Measurements from ENCODE around the gene SLC38A8.

SLC38A8 gene

GRCh38 chr16:84047626-84048025, 5.0 kb upstream of the SLC38A8 start:
- no peak for DNase-seq

- DNase-seq = no peak
These were observed 4.6 kb upstream of the SLC38A8 start for GRCh38 chr16:84047206-84047605.

GRCh38 chr16:84045818-84046470, 3.3 kb upstream of the SLC38A8 start:
- DNase-seq = no peak

- DNase-seq = no peak
These were observed 2.6 kb upstream of the SLC38A8 start for GRCh38 chr16:84045001-84045817.

- no peak for DNase-seq
These were observed 1.5 kb upstream of the SLC38A8 start for GRCh38 chr16:84044118-84044488.

- DNase-seq = no peak
These were observed 1.0 kb upstream of the SLC38A8 start for GRCh38 chr16:84043486-84044117.

GRCh38 chr16:84042879-84043485, 387 bp upstream of the SLC38A8 start:
- peak in 1 of 2 experiments; percentile 38 for DNase-seq

GRCh38 chr16:84041881-84042280, 714 bp downstream of the SLC38A8 start:
- DNase-seq = no peak

GRCh38 chr16:84040823-84041820, 1.5 kb downstream of the SLC38A8 start:
- no peak for DNase-seq

GRCh38 chr16:84040226-84040822, 2.3 kb downstream of the SLC38A8 start:
- no peak for DNase-seq

GRCh38 chr16:84039696-84040095, 2.9 kb downstream of the SLC38A8 start:
- no peak for DNase-seq

- DNase-seq = no peak
These were observed 4.1 kb downstream of the SLC38A8 start for GRCh38 chr16:84038469-84038868.

GRCh38 chr16:84036982-84037425, 5.6 kb downstream of the SLC38A8 start:
- DNase-seq = peak in 1 of 2 experiments; percentile 9

GRCh38 chr16:84036131-84036530, 6.5 kb downstream of the SLC38A8 start:
- no peak for DNase-seq

GRCh38 chr16:84034516-84034915, 8.1 kb downstream of the SLC38A8 start:
- no peak for DNase-seq

GRCh38 chr16:84033251-84034195, 9.1 kb downstream of the SLC38A8 start:
- DNase-seq = no peak

GRCh38 chr16:84032458-84033178, 10.0 kb downstream of the SLC38A8 start:
- DNase-seq = no peak

GRCh38 chr16:84031556-84031955, 11.0 kb downstream of the SLC38A8 start:
- DNase-seq = no peak

- no peak for DNase-seq
These were observed 13.1 kb downstream of the SLC38A8 start for GRCh38 chr16:84029297-84030047.
